SK-N-SH treated with all-trans-retinoic acid at 6 μM for 48 hours (cell line): ENCODE measurements around the gene MS4A6E.

Source experiments
- ATAC-seq: fragments of 200-7000 bp; cut with Tn5 transposase; 3 replicates; pipeline ENCODE4 v1.9.1; 2020; ENCODE audit warnings: mild to moderate bottlenecking, moderate library complexity
- ARNTL ChIP-seq: fragments of 450-650 bp; formaldehyde crosslinking; IDR thresholded peaks from 2 replicates; pipeline ENCODE4 v1.5.0; 2020; ENCODE audit warnings: low read depth, mild to moderate bottlenecking, moderate library complexity, borderline replicate concordance
- BACH2 ChIP-seq: fragments of 250-450 bp; sonication (Bioruptor Pico); IDR thresholded peaks from 2 replicates; pipeline ENCODE4 v1.9.0; 2021; ENCODE audit warnings: mild to moderate bottlenecking, borderline replicate concordance
- ESRRG ChIP-seq: fragments of 250-450 bp; sonication (Bioruptor Pico); IDR thresholded peaks from 2 replicates; pipeline ENCODE4 v1.6.1; 2021; ENCODE audit warnings: mild to moderate bottlenecking
- GLIS3 ChIP-seq: fragments of 250-450 bp; sonication (Bioruptor Pico); IDR thresholded peaks from 2 replicates; pipeline ENCODE4 v1.5.0; 2020; ENCODE audit warnings: mild to moderate bottlenecking, moderate library complexity
- ISL1 ChIP-seq: fragments of 250-450 bp; sonication (Bioruptor Pico); IDR thresholded peaks from 2 replicates; pipeline ENCODE4 v2.1.2; 2022; ENCODE audit warnings: mild to moderate bottlenecking, moderate library complexity
- OSR1 ChIP-seq: fragments of 250-450 bp; sonication (Bioruptor Pico); IDR thresholded peaks from 2 replicates; pipeline ENCODE4 v1.8.0; 2022; ENCODE audit warnings: moderate library complexity, mild to moderate bottlenecking, inconsistent platforms
- POU6F1 ChIP-seq: fragments of 250-450 bp; sonication (Bioruptor Pico); IDR thresholded peaks from 2 replicates; pipeline ENCODE4 v1.8.0; 2021; ENCODE audit warnings: low read depth, mild to moderate bottlenecking, moderate library complexity, borderline replicate concordance
- PPARA ChIP-seq: fragments of 250-450 bp; sonication (Bioruptor Pico); IDR thresholded peaks from 2 replicates; pipeline ENCODE4 v1.5.0; 2020; ENCODE audit warnings: mild to moderate bottlenecking, borderline replicate concordance
- RARB ChIP-seq: fragments of 250-450 bp; sonication (Bioruptor Pico); IDR thresholded peaks from 2 replicates; pipeline ENCODE4 v1.8.0; 2021; ENCODE audit warnings: mild to moderate bottlenecking, moderate library complexity
- SNAI2 ChIP-seq: fragments of 250-450 bp; sonication (Bioruptor Pico); IDR thresholded peaks from 2 replicates; pipeline ENCODE4 v1.5.0; 2020; ENCODE audit warnings: mild to moderate bottlenecking, moderate library complexity
- TCF4 ChIP-seq: fragments of 250-450 bp; sonication (Bioruptor Pico); IDR thresholded peaks from 2 replicates; pipeline ENCODE4 v1.8.0; 2021; ENCODE audit warnings: mild to moderate bottlenecking, moderate library complexity, borderline replicate concordance
- ZC3H10 ChIP-seq: fragments of 250-450 bp; sonication (Bioruptor Pico); IDR thresholded peaks from 2 replicates; pipeline ENCODE4 v1.5.1; 2021; ENCODE audit warnings: mild to moderate bottlenecking, moderate library complexity
- ZNF565 ChIP-seq: fragments of 450-650 bp; formaldehyde crosslinking; conservative IDR thresholded peaks from 2 replicates; pipeline ENCODE4 v1.5.0; 2020; ENCODE audit warnings: low read depth, mild to moderate bottlenecking, moderate library complexity
- ZNF70 ChIP-seq: fragments of 450-650 bp; formaldehyde crosslinking; IDR thresholded peaks from 2 replicates; pipeline ENCODE4 v1.5.0; 2020; ENCODE audit warnings: mild to moderate bottlenecking, moderate library complexity
- ZNF8 ChIP-seq: fragments of 450-650 bp; formaldehyde crosslinking; IDR thresholded peaks from 2 replicates; pipeline ENCODE4 v1.5.0; 2020; ENCODE audit warnings: mild to moderate bottlenecking, moderate library complexity
- TF ChIP-seq, protein P1 (sequence below): fragments of 250-450 bp; sonication (Bioruptor Pico); IDR thresholded peaks from 2 replicates; pipeline ENCODE4 v1.5.1; 2021; ENCODE audit warnings: mild to moderate bottlenecking, moderate library complexity
- TF ChIP-seq, protein P2 (sequence below): fragments of 250-450 bp; sonication (Bioruptor Pico); IDR thresholded peaks from 2 replicates; pipeline ENCODE4 v1.8.0; 2020; ENCODE audit warnings: mild to moderate bottlenecking, moderate library complexity, borderline replicate concordance
- TF ChIP-seq, protein P3 (sequence below): fragments of 250-450 bp; sonication (Bioruptor Pico); IDR thresholded peaks from 2 replicates; pipeline ENCODE4 v1.5.0; 2020; ENCODE audit warnings: mild to moderate bottlenecking, moderate library complexity

MS4A6E gene

GRCh38 chr11:60332846-60333245 is 5.8 kb downstream of the MS4A6E start:
- no peak for TF ChIP-seq OSR1 (CRISPR knock-in tag)
- no peak for TF ChIP-seq ZC3H10
- TF ChIP-seq, protein P1, sequence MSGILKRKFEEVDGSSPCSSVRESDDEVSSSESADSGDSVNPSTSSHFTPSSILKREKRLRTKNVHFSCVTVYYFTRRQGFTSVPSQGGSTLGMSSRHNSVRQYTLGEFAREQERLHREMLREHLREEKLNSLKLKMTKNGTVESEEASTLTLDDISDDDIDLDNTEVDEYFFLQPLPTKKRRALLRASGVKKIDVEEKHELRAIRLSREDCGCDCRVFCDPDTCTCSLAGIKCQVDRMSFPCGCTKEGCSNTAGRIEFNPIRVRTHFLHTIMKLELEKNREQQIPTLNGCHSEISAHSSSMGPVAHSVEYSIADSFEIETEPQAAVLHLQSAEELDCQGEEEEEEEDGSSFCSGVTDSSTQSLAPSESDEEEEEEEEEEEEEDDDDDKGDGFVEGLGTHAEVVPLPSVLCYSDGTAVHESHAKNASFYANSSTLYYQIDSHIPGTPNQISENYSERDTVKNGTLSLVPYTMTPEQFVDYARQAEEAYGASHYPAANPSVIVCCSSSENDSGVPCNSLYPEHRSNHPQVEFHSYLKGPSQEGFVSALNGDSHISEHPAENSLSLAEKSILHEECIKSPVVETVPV, result no peak
- TF ChIP-seq, protein P2, sequence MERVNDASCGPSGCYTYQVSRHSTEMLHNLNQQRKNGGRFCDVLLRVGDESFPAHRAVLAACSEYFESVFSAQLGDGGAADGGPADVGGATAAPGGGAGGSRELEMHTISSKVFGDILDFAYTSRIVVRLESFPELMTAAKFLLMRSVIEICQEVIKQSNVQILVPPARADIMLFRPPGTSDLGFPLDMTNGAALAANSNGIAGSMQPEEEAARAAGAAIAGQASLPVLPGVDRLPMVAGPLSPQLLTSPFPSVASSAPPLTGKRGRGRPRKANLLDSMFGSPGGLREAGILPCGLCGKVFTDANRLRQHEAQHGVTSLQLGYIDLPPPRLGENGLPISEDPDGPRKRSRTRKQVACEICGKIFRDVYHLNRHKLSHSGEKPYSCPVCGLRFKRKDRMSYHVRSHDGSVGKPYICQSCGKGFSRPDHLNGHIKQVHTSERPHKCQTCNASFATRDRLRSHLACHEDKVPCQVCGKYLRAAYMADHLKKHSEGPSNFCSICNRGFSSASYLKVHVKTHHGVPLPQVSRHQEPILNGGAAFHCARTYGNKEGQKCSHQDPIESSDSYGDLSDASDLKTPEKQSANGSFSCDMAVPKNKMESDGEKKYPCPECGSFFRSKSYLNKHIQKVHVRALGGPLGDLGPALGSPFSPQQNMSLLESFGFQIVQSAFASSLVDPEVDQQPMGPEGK (CRISPR knock-in tag), result no peak
- no peak for TF ChIP-seq ZNF70
- TF ChIP-seq, protein P3, sequence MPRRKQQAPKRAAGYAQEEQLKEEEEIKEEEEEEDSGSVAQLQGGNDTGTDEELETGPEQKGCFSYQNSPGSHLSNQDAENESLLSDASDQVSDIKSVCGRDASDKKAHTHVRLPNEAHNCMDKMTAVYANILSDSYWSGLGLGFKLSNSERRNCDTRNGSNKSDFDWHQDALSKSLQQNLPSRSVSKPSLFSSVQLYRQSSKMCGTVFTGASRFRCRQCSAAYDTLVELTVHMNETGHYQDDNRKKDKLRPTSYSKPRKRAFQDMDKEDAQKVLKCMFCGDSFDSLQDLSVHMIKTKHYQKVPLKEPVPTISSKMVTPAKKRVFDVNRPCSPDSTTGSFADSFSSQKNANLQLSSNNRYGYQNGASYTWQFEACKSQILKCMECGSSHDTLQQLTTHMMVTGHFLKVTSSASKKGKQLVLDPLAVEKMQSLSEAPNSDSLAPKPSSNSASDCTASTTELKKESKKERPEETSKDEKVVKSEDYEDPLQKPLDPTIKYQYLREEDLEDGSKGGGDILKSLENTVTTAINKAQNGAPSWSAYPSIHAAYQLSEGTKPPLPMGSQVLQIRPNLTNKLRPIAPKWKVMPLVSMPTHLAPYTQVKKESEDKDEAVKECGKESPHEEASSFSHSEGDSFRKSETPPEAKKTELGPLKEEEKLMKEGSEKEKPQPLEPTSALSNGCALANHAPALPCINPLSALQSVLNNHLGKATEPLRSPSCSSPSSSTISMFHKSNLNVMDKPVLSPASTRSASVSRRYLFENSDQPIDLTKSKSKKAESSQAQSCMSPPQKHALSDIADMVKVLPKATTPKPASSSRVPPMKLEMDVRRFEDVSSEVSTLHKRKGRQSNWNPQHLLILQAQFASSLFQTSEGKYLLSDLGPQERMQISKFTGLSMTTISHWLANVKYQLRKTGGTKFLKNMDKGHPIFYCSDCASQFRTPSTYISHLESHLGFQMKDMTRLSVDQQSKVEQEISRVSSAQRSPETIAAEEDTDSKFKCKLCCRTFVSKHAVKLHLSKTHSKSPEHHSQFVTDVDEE (CRISPR knock-in tag), result no peak
- no peak for TF ChIP-seq SNAI2
- no peak for TF ChIP-seq POU6F1 (CRISPR knock-in tag)
- TF ChIP-seq RARB (CRISPR knock-in tag), result no peak
- no peak for TF ChIP-seq ARNTL (CRISPR knock-in tag)
- ATAC-seq, result no peak

- TF ChIP-seq OSR1 (CRISPR knock-in tag) (no peak), RARB (CRISPR knock-in tag) (no peak), PPARA (CRISPR knock-in tag) (no peak), ZC3H10 (no peak), TCF4 (CRISPR knock-in tag) (no peak), ESRRG (CRISPR knock-in tag) (no peak)
- TF ChIP-seq, protein P3 (CRISPR knock-in tag), result no peak
- peak; percentile 88 for ATAC-seq
Measured at GRCh38 chr11:60334005-60334620, 7.1 kb downstream of the MS4A6E start.

DNA sequence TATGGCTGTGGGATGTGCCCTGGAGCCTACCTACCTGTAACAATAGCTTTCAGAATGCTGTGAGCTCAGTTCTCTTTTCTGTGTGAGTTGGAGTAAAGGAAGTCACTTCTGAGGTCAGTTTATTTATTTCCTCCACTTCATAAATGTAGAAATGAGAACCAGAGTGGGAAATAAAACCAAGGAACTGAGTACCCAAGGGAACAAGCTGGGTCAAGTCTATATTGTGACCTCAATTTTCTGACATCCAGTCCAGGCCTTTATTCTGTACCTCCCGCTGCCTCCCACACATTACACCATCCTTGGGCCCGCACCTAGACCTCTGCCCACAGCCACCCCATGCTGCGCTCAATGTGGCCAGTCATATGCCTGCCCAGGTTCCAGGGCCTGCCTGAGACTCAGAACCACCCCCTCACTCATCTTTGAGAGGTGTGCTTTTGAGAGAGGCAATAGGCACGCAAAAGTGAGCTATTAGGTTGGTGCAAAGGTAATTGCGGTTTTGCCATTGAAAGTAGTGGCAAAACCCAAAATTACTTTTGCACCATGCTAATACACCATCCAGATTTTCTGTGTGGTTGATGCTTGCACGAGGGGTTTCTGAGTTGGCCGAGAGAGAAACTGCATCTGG is 9.8 kb downstream of the MS4A6E start:
- TF ChIP-seq ISL1 (CRISPR knock-in tag), result no peak
- TF ChIP-seq ZNF8 (CRISPR knock-in tag), result no peak
- ATAC-seq, result no peak

- TF ChIP-seq GLIS3 (CRISPR knock-in tag) (no peak), ZNF8 (CRISPR knock-in tag) (no peak), ISL1 (CRISPR knock-in tag) (no peak), ZNF565 (CRISPR knock-in tag) (no peak), OSR1 (CRISPR knock-in tag) (no peak), RARB (CRISPR knock-in tag) (no peak), ZNF70 (no peak), BACH2 (no peak)
- TF ChIP-seq, protein P1, result no peak
- TF ChIP-seq, protein P2 (CRISPR knock-in tag), result no peak
- TF ChIP-seq, all 23 proteins: peak for 0
- no peak for ATAC-seq
Measured at GRCh38 chr11:60338053-60338452, 11.0 kb downstream of the MS4A6E start.
